ENCODE data around the gene LMOD1. TPM values are rescaled to one million over a fixed set of nuclear protein-coding genes. Genes with fewer than 3 reads are reported as not detected.
"Not testable (repeated sequence)": the region's sequence is repeated elsewhere in the genome, so short reads cannot be mapped to it uniquely, and the experiment has no call there.

The LMOD1 gene
- total RNA-seq, 1 donor from 2014 or later, result 9.6 TPM

DNA sequence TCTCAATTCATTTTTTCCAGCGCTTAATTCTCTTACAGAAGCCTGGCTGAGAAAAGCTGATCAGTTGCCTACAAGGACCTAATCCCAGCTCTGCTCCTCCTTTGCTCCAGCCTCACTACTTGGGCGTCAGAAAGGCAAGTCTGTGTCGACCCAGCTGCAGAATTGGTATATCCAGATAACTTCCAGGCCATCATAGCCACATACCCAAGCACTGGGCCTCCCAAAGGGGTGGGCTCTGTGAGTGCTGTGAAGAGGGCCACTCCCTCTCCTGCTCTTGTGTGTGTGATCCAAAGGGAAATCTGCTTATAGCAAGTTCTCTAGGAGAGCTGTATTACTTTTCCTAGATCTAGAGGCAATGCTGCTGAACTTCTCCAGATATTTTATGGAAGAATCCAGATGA lies 18.1 kb downstream of the LMOD1 start:
- ATAC-seq (ENCODE audit: poor library complexity) (no peak), DNase-seq (no peak)
- intact Hi-C loops (cut with DNase I), result no loop called here

DNA sequence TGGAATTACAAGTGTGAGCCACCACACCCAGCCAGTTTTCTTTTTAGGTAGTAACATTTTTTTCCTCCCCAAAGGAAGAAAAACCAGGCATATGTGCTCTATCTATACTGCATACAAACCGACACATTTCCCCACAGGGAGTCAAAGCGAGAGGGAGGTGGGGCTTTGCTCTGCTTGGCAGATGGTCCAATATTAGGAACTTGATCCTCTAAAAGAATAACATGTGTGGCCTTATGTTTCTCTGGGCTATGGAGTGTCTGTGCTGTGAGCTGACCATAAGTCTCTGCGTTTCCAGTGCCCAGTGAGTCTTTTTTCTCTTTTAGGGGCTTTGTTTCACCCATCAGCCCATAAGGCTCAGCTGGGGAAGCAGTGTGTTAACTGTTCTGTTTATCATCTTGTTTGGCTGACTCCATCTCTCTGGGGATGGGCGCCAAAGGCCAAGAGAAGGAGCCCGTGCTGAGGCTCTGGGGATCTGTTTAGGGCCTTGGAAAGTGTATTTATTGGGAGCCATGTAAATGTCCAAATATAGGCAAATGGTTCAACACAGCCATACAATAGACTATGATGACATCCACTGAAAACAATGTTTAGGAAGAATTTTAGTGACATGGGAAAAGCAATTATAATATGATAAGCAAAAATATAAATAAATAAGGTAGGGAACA lies 20.2 kb downstream of the LMOD1 start:
- intact Hi-C loops (cut with DNase I), result no loop called here
- peak; percentile 43 for ATAC-seq (ENCODE audit: poor library complexity)

DNA sequence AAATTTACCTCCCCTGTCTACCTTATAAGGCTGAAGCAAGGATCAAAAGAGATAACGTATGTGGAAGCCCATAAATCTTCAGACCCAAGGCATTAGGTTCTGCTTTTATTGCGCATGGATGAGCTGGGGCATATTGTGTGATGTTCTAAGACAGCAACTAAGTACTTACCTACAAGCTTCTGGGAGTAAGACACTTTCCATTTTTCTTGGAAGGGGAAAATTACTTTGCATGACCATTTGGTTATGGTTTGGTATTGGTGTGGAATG lies 21.1 kb downstream of the LMOD1 start:
- DNase-seq (no peak), ATAC-seq (ENCODE audit: poor library complexity) (no peak)
- intact Hi-C loops (cut with DNase I), result no loop called here

More for the DNA sequence above, 20.2 kb downstream of the LMOD1 start:
- DNase-seq, result no peak

DNA sequence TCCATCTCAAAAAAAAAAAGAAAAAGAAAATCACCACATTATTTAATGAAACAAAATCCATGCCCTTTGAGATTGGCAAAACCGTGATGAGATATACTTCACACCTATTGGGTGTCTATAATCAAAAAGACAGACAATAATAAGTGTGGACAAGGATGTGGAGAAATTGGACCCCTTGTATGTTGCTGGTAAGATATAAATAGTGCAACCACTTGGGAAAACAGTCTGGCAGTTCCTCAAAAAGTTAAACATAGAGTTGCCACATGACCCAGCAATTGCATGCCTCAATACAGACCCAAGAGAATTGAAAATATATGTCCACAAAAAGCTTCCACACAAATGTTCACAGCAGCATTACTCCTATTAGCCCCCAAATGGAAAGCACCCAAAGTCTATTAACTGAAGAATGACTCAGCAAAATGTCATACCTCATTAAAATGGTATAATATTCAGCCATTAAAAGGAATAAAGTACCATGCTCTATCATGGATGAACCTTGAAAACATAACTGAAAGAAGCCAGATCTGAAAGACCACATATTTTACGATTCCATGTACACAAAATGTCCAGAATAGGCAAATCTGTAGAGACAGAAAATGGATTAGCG lies 24.3 kb downstream of the LMOD1 start:
- DNase-seq, result no peak
- no peak for ATAC-seq (ENCODE audit: poor library complexity)
- intact Hi-C loops (cut with DNase I), result no loop called here

DNA sequence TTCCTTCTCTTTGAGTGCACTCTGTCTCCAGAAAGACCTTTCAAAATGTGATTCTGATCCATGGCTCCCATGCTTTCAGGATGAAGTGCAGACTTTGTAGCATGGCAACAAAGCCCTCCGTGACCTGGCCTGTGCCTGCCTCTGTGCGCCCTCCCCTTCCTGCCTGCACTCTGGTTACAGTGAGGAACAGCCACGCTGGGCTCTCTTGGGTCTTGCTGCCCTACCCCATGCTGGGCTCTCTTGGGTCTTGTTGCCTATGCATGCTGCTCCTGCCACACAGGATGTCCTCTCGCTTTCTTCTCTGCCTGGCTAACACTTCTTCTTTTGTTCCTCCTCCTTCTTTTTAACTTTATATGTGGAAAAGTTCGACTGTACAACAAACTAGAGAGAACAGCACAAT lies 28.0 kb downstream of the LMOD1 start:
- DNase-seq (no peak), ATAC-seq (ENCODE audit: poor library complexity) (no peak)
- intact Hi-C loops (cut with DNase I), result no loop called here

DNA sequence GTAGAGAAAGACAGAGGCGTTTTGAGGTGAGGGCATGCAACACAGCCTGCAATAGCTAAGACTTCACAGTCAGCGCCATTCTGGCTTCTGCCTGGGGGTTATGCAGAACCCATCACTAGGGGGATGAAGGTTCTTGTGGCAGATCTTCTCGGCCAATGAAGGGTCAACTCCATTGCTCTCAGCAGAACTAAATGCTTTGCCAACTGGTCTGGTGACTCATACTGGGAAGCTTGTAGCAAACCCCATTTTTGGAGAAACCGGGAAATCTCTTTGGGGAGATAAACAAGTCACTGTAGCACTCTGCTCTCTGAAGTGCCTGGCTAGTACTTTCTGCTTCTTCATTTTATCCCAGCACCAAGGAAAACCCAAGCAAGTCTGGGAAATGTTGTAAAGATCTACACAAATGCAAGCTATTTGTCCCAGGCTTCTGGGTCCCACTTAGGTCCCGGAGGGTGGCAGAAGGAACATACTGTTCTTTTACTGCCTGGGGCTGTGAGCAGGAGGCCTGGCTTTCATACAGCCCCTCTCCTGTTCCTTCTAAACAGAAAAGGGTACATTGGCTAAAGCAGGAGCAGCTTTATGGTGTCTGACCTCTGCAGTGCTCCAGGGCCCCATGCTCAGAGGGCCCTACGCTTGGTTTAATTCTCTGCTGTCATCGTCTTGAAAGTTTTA lies 28.9 kb downstream of the LMOD1 start:
- ATAC-seq (ENCODE audit: poor library complexity) (peak; percentile 82), DNase-seq (no peak)
- intact Hi-C loops (cut with DNase I), result no loop called here

DNA sequence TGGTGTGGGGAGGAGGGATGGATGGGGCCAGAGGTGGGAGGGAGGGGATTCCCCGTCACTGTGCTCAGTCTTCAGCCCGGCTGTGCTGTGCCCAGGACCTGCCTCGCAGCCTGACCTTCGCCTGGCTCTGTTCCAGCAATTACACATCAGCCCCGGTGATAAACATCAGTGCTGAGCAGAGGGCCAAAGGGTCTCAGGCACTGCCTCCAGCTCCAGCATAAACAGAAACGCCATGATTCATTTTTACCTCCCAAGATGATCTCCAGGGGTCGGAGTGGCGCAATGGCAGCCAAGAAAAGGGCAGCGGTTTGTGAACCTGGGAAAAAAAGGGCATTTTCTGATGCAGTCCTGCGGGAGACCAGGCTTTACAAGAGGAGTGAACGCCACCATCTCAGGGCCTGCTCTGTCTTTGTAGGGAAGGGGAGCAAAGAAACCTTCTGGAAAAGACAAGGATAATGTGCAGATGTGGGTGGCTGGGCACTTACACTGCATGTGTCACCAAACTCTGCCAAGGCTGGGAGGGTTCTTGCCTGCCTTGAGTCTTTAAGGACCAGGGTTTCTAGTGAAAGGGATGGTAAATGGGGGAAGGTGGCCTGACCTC lies 29.6 kb downstream of the LMOD1 start:
- peak; percentile 58 for ATAC-seq (ENCODE audit: poor library complexity)
- DNase-seq, result peak; percentile 74

DNA sequence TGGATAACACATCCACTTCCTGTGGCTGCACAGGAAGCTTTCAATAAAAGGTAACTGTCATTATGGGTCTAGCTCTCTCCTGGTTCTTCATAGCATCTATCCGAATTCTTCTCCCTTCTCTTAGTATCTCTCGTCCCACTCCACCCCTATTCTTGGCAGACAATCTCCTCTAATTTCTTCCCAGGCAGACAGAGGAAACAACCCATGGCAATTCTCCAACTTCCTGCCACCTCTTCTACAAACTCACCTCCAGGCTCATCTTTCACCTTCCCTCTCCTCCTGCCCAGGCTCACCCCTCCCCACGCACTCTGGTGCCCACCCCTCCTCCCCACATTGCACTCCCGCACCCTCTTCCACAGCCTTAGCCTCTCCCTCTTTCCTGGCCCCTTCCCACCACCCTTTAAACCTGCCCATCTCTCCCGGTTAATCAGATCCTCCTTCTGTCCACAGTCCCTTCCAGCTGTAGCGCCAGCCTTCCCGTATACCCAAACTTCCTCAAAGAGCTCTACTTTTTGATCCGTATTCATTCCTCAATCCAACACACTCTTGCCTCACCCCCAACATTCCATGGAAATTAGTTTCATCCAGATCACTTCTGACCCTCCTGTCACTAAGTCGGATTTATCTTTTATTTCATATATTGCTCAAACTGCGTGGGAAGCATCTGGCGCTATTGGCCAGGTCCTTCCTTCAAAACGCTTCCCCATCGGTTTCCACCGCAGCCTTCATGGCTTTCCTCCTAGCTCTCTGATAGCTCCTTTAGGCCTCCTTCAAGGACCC lies 31.7 kb downstream of the LMOD1 start:
- ATAC-seq (ENCODE audit: poor library complexity) (no peak), DNase-seq (no peak)
- intact Hi-C loops (cut with DNase I), result no loop called here

More for the DNA sequence above, 29.6 kb downstream of the LMOD1 start:
- intact Hi-C loops (cut with DNase I), result no loop called here

DNA sequence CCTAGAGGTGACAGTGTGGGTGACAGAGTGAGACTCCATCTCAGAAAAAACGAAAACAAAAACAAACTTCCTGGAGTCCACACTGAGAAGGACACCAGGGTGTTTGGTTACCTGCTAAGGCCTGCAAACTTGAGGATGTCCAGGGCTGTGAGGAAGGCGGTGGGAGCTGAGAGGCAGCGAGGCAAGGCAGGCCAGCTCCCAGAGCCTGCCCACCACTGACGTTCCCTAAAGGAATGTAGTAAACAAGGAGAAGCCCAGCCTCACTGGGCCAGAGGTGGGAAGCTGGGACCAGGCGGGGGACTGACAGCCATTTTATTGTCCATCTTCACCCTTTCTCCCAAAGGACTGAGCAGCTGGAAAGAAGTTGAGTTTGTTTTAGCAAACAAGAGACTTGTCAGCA lies 33.5 kb downstream of the LMOD1 start:
- intact Hi-C loops (cut with DNase I), result no loop called here
- ATAC-seq (ENCODE audit: poor library complexity), result no peak
- DNase-seq, result no peak

DNA sequence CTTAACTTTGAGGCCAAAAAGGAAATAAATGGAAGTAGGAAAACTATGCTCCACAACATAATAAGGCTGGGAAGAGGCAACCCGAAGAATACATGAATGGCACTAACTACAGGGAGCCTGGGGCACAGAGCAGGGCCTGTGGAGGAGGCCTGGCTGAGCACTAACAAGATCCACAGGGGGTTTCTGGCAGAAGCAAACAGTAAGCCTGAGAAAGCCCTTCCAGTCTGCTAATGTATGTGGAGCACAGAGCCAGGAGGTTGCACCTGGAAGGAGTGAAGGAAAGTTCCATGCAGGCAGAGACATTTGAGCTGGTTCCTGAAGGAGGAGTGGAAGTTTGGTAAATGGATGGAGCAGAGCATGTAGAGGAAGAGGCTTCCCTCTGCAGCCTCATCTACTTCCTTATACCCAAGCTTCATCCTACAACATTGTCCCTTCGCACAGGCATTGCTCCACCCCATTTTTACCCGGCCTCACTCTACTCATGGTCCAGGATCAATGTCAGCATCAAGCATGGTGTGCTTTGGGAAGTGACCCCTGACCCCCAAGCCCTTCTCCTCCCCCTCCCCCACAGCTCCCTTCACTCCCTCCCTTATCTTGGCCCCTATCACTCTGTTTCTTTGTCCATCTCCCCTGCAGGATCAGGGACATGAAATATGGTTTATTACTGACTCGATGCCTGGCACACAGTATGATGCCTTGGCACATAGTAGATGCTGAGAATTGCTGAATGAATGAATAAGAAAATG lies 34.3 kb downstream of the LMOD1 start:
- DNase-seq (no peak), ATAC-seq (ENCODE audit: poor library complexity) (no peak)
- intact Hi-C loops (cut with DNase I), result no loop called here

DNA sequence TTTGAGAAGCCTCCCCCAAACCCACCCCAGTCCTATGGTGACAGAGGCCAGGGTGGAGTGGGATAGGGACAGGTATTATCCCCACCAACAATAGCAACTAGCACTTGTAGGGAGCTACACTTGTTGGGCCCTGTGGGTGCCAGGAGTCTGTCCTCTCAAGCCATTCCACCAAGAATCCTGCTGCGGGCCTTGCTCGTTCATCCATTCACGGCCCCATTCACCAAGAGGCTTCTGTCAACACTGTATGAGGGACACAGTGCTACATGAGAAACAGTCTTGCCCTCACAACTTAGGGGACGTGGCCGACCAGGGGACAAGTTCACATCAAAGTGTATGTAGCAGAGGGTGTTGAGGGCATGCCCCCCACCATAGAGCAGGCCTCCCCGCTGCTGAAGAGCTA lies 38.7 kb downstream of the LMOD1 start:
- intact Hi-C loops (cut with DNase I), result no loop called here
- DNase-seq, result no peak
- ATAC-seq (ENCODE audit: poor library complexity), result no peak

DNA sequence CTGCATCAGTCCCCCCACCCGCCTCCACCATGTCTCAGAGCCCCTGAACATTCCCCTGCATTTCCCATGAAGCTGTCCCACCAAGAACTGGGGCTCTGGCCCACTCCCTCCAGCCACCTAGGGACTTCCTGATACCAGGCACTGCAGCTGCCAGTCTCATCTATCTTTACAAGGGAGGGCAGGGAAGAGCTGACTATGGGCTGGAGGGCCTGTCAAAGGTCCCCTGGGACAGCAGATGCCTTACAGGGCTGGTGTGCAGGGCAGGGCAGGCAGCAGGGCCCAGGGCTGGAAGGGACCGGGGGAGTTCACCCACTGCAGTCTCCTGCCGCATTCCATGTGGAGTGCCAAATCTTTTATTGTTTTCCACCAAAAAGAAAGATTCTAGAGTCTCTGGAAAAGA lies 40.0 kb downstream of the LMOD1 start:
- ATAC-seq (ENCODE audit: poor library complexity), result no peak
- no peak for DNase-seq
- intact Hi-C loops (cut with DNase I), result no loop called here

DNA sequence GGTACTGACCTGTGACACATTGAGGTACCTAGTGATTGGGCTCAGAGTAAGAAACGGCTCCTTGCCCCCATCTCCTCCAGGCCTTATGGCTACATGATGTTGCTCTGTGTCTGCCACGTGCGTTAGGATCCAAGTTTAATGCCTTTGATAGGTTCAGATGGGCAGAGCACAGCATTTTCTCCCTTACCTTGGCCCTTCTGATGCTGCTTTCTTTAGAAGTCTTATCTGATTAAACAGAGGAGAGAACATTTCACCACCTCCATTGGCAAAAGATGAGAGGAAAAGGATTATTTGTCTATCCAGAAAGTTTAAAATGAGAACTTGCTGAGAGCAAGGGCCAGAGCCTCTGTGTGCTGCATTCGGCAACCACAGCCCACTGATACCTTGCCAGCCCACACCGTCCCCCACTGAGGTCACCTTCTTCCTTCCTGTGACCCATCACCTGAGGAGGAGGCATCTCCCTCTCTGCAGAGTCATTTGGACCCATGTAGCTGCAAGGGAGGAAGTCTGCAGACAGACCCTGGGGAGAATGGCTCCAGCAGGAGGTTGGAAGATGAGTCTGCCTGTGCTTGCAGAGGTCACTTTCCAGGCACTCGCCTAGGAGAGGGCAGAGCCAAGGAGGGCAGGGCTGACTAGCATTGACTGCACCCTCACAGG lies 41.0 kb downstream of the LMOD1 start:
- ATAC-seq (ENCODE audit: poor library complexity), result peak; percentile 5
- intact Hi-C loops (cut with DNase I), result no loop called here

DNA sequence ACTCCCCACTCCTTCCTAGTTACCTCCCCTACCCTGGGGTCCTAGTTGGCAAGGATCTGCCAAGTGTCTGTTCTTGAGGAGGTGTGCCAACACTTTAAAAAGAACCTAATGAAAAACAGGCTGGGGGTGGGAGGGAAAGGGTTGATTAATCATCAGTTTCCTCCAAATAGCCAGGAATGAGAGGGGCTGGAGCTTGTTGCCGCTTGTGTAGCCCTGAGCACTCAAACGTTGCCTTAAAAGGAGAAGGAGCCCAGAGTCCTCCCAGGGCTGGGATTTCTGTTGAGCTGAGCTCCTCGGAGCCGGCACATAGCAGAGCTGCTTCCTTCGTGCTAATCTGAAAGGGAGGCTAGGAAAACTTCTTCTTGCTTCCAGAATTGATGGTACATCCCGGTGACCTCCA lies 41.8 kb downstream of the LMOD1 start:
- ATAC-seq (ENCODE audit: poor library complexity), result peak; percentile 71
- DNase-seq, result no peak
- intact Hi-C loops (cut with DNase I), result no loop called here

More for the DNA sequence above, 41.0 kb downstream of the LMOD1 start:
- DNase-seq, result no peak

DNA sequence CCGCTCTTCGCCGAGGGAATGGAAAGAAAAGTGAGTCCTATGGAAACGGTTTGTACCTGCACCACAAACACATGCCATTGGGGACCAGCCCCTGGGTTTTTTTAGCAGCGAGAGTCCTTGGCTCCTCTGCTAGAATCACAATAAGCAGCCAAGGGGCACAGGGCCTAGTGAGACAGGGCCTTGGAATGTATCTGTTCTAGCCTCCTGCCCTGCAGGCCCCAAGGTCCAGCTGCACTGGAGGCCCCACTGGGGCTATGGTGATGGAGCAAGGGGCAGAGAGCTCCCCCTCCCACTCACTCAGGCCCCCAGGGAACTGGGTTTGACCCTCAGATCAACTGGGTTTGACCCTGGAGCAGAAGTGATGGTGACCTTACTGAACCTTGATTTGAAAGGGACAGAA lies 43.2 kb downstream of the LMOD1 start:
- no peak for DNase-seq
- intact Hi-C loops (cut with DNase I), result no loop called here
- peak; percentile 35 for ATAC-seq (ENCODE audit: poor library complexity)

DNA sequence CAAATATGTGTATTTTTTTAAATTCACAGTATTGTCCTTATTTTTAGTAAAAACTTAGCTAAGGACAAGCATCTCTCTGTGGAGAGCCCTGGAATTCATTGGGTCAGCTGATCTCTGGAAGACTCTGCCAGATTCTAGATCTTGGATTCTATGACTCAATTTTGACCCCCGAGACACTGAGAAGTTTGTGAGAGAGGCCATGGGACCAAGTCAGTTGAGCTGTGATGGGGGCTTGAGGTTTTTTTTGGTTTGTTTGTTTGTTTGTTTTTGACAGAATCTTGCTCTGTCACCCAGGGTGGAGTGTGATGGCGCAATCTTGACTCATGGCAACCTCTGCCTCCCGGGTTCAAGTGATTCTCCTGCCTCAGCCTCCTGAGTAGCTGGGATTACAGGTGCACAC lies 44.1 kb downstream of the LMOD1 start:
- intact Hi-C loops (cut with DNase I), result no loop called here

DNA sequence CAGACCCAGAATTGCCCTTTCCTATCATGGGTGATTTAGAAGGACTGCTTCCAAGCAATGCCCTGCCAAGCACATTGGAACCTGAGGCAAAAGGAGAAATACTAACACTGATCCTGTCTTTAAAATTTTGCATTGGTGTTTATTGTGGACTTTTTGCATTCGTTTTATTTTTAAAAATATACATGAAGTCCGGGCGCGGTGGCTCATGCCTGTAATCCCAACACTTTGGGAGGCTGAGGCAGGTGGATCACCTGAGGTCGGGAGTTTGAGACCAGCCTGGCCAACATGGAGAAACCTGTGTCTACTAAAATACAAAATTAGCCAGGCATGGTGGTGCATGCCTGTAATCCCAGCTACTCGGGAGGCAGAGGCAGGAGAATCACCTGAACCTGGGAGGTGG lies 45.3 kb downstream of the LMOD1 start:
- DNase-seq; intact Hi-C loops (cut with DNase I); ATAC-seq (ENCODE audit: poor library complexity): not testable (repeated sequence)

More for the DNA sequence above, 44.1 kb downstream of the LMOD1 start:
- no peak for DNase-seq
- no peak for ATAC-seq (ENCODE audit: poor library complexity)

DNA sequence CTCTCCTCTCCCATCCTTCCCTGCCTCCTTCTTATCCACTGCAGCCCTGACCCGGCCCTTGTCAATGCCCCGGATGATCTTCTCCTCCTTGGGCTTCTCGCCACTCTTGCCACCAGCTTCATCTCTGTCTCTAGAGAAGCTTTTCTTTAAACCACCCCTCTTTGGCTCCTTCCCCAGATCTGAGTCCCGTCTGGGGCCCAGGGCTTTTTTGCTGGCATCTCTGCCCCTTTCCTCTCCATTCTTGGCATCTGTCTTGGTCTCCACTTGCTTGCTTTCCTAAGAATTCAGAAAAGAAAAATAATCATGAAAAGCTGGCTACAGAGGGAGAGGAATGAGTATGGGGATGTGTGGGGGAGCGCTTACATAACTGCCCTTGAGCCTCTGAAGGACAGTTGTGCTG lies 45.9 kb downstream of the LMOD1 start:
- DNase-seq, result no peak
- intact Hi-C loops (cut with DNase I), result no loop called here

More for the DNA sequence above, 45.9 kb downstream of the LMOD1 start:
- ATAC-seq (ENCODE audit: poor library complexity), result no peak

Measured in Right ventricle myocardium superior (tissue), 1 donor.